Muscle of leg (tissue), 11 donors: Measurements from ENCODE around the gene AICDA. TPM values are rescaled to one million over a fixed set of nuclear protein-coding genes. Genes with fewer than 3 reads are reported as not detected.

ENCODE experiments used
- DNase-seq: peaks from one replicate; pipeline ENCODE4 v3.0.0; 2013
- H3K27ac ChIP-seq: one replicate; pipeline ENCODE4 v1.5.1; 2013; ENCODE audit warnings: mild to moderate bottlenecking, low read length, control low read depth
- H3K27me3 ChIP-seq: one replicate; pipeline ENCODE4 v1.6.1; 2013; ENCODE audit warnings: low read length; ENCODE audit not compliant: control insufficient read depth, insufficient read depth
- H3K36me3 ChIP-seq: one replicate; pipeline ENCODE4 v1.6.1; 2013; ENCODE audit warnings: low read length; ENCODE audit not compliant: control insufficient read depth, insufficient read depth
- H3K4me1 ChIP-seq: one replicate; pipeline ENCODE4 v1.6.1; 2013; ENCODE audit warnings: low read length; ENCODE audit not compliant: control insufficient read depth, insufficient read depth
- H3K4me3 ChIP-seq: one replicate; pipeline ENCODE4 v1.5.1; 2013; ENCODE audit warnings: low read length, control low read depth
- H3K9me3 ChIP-seq: replicated peaks from 2 replicates; pipeline ENCODE4 v1.6.1; 2013; ENCODE audit warnings: low read depth, low read length; ENCODE audit not compliant: control insufficient read depth
- WGBS: methylation state at CpG from one replicate; pipeline ENCODE4 v1.1.5; 2013; ENCODE audit warnings: missing lambda C conversion rate; ENCODE audit not compliant: insufficient coverage; 5-methylcytosine and 5-hydroxymethylcytosine counted together
- polyA plus RNA-seq, 8 donors: library from polyadenylated mRNA; unstranded; fragments of 120-200 nt; gene quantifications; one replicate each; pipeline versions ENCODE4 v1.2.1 to v1.2.3, GENCODE V29; 2013; ENCODE audit warnings: inconsistent platforms in 1 of 8, low replicate concordance in 1 of 8; ENCODE audit not compliant: insufficient read length in 8 of 8, insufficient read depth in 1 of 8
- total RNA-seq: library from RNA; stranded (reverse); fragments of 120-200 nt; gene quantifications from one replicate; pipeline ENCODE4 v1.2.4, GENCODE V29; 2013

The AICDA gene
- total and polyA plus RNA-seq, 9 donors = 0.09 to 0.65 (median 0.19) TPM

- H3K36me3 ChIP-seq = no peaks in the 10 kb centered on the region
- WGBS = 83% methylated on average over 1 of the region's 3 CpGs
- no peaks in the 10 kb centered on the region for H3K4me1 ChIP-seq
- H3K27me3 ChIP-seq = no peaks in the 10 kb centered on the region
- H3K9me3 ChIP-seq = peaks cover 2% of the 10 kb centered on the region
- no peak overlapping the region for H3K4me3 ChIP-seq
- DNase-seq = no peak
- no peak overlapping the region for H3K27ac ChIP-seq
These were observed 49.3 kb downstream of the AICDA start for GRCh38 chr12:8563356-8563755.

GRCh38 chr12:8562310-8562709 is 50.3 kb downstream of the AICDA start:
- Histone ChIP-seq H3K9me3 (no peaks in the 10 kb centered on the region), H3K27me3 (no peaks in the 10 kb centered on the region), H3K27ac (no peak overlapping the region), H3K4me1 (no peaks in the 10 kb centered on the region), H3K36me3 (no peaks in the 10 kb centered on the region), H3K4me3 (no peak overlapping the region)
- 86% methylated on average over 1 of the region's 6 CpGs for WGBS
- no peak for DNase-seq

GRCh38 chr12:8561011-8561410 is 51.6 kb downstream of the AICDA start:
- WGBS = 63% methylated on average over 4 of the region's 4 CpGs
- no peak overlapping the region for H3K4me3 ChIP-seq

GRCh38 chr12:8559676-8560075 is 53.0 kb downstream of the AICDA start:
- no peaks in the 10 kb centered on the region for H3K36me3 ChIP-seq
- no peak overlapping the region for H3K27ac ChIP-seq
- H3K9me3 ChIP-seq = no peaks in the 10 kb centered on the region
- no peak overlapping the region for H3K4me3 ChIP-seq
- no peaks in the 10 kb centered on the region for H3K4me1 ChIP-seq
- no peaks in the 10 kb centered on the region for H3K27me3 ChIP-seq
- no peak for DNase-seq
- WGBS = 28% methylated on average over 7 of the region's 11 CpGs

More at GRCh38 chr12:8561011-8561410, 51.6 kb downstream of the AICDA start:
- Histone ChIP-seq H3K27ac (no peak overlapping the region), H3K4me1 (no peaks in the 10 kb centered on the region), H3K9me3 (no peaks in the 10 kb centered on the region), H3K27me3 (no peaks in the 10 kb centered on the region), H3K36me3 (no peaks in the 10 kb centered on the region)
- no peak for DNase-seq

- Histone ChIP-seq H3K9me3 (no peaks in the 10 kb centered on the region), H3K4me3 (no peak overlapping the region), H3K36me3 (no peaks in the 10 kb centered on the region), H3K27me3 (no peaks in the 10 kb centered on the region), H3K4me1 (no peaks in the 10 kb centered on the region), H3K27ac (no peak overlapping the region)
- no peak for DNase-seq
- 63% methylated on average over 1 of the region's 2 CpGs for WGBS
These were observed 56.0 kb downstream of the AICDA start for GRCh38 chr12:8556531-8557097.

- Histone ChIP-seq H3K4me3 (no peak overlapping the region), H3K27me3 (no peaks in the 10 kb centered on the region), H3K27ac (no peak overlapping the region), H3K9me3 (no peaks in the 10 kb centered on the region), H3K4me1 (no peaks in the 10 kb centered on the region), H3K36me3 (no peaks in the 10 kb centered on the region)
- 88% methylated on average over 2 of the region's 5 CpGs for WGBS
- DNase-seq = no peak
These were observed 58.0 kb downstream of the AICDA start for GRCh38 chr12:8554451-8555195.

GRCh38 chr12:8553088-8553627 is 59.5 kb downstream of the AICDA start:
- Histone ChIP-seq H3K4me1 (no peaks in the 10 kb centered on the region), H3K36me3 (no peaks in the 10 kb centered on the region), H3K9me3 (no peaks in the 10 kb centered on the region), H3K27me3 (no peaks in the 10 kb centered on the region), H3K27ac (no peak overlapping the region), H3K4me3 (no peak overlapping the region)
- no peak for DNase-seq
- WGBS = 40% methylated on average over 2 of the region's 6 CpGs

Other genes with a start within 250 kb of the AICDA start
- not detected for gene CLEC6A, start 156.9 kb downstream of the AICDA start, total RNA-seq
- not detected for gene CLEC6A, start 156.9 kb downstream of the AICDA start, polyA plus RNA-seq
- not detected for gene CLEC4D, start 99.4 kb downstream of the AICDA start, total RNA-seq
- gene CLEC4D, start 99.4 kb downstream of the AICDA start, polyA plus RNA-seq = under 1 TPM in 1 of 8 donors, not detected in 7; 0.08 TPM
- gene CLEC4E, start 72.0 kb downstream of the AICDA start, total RNA-seq = 0.09 TPM
- gene CLEC4E, start 72.0 kb downstream of the AICDA start, polyA plus RNA-seq = under 1 TPM in 4 of 8 donors, not detected in 4; 0.18 to 0.33 (median 0.30) TPM
- 211 TPM for gene MFAP5, start 50.0 kb upstream of the AICDA start, total RNA-seq
- gene MFAP5, start 50.0 kb upstream of the AICDA start, polyA plus RNA-seq = 100 to 1,000 TPM in 4 of 8 donors, 10 to 100 TPM in 4; 77.9 to 158 (median 115) TPM
- 74.8 TPM for gene RIMKLB, start 85.1 kb upstream of the AICDA start, total RNA-seq
- gene RIMKLB, start 85.1 kb upstream of the AICDA start, polyA plus RNA-seq = 100 to 1,000 TPM in 1 of 8 donors, 10 to 100 TPM in 7; 64.1 to 104 (median 75.8) TPM
- not detected for gene A2ML1, start 209.8 kb upstream of the AICDA start, total RNA-seq
- 1 to 10 TPM in 1 of 8 donors, under 1 TPM in 6, not detected in 1; 0.02 to 6.5 (median 0.33) TPM for gene A2ML1, start 209.8 kb upstream of the AICDA start, polyA plus RNA-seq